ENCODE data around the gene UBASH3A. TPM values are rescaled to one million over a fixed set of nuclear protein-coding genes. Genes with fewer than 3 reads are reported as not detected.
A peak's percentile ranks its signal among the peaks of the same experiment; 100 is the strongest.

Gene UBASH3A
- polyA plus RNA-seq, 3 donors = not detected

- Mint-ChIP-seq H3K36me3 (no peaks in the 10 kb centered on the region), H3K27ac (peak overlapping the region; percentile 9 to 87 (median 82)), H3K4me3 (peak overlapping the region; percentile 59 to 82), H3K4me1 (peaks cover 41% of the 10 kb centered on the region), H3K9me3 (peaks cover 0 to 3% (median 0%) of the 10 kb centered on the region in 7 donors), H3K27me3 (ENCODE audit: low read depth in 3 of 3) (peaks cover 1 to 6% (median 3%) of the 10 kb centered on the region in 3 donors)
- TF ChIP-seq CTCF (IDR thresholded peaks at IDR 0.05) = no peak
- Histone ChIP-seq H3K36me3 (replicated peaks in 1 of 2; ENCODE audit: control insufficient read depth in 1 of 2, insufficient read depth in 2 of 2, low read length in 2 of 2) (no peaks in the 10 kb centered on the region), H3K9ac (ENCODE audit: insufficient read depth, low read length, poor library complexity, severe bottlenecking) (peak overlapping the region; percentile 29), H3K4me1 (ENCODE audit: control insufficient read depth in 1 of 2, insufficient read depth in 2 of 2, low read length in 2 of 2) (peaks cover 23 to 28% of the 10 kb centered on the region in 2 donors), H3K9me3 (replicated peaks in 1 of 2; ENCODE audit: control insufficient read depth in 1 of 2, insufficient read depth in 1 of 2, low read length in 2 of 2) (no peaks in the 10 kb centered on the region), H4K20me1 (ENCODE audit: insufficient read depth, low read length) (no peaks in the 10 kb centered on the region), H3K79me2 (ENCODE audit: insufficient read depth, low read length) (no peaks in the 10 kb centered on the region), H3K27me3 (ENCODE audit: control insufficient read depth in 2 of 2, insufficient read depth in 2 of 2, low read length in 2 of 2) (no peaks in the 10 kb centered on the region), H3K4me2 (replicated peaks; ENCODE audit: extremely low read depth, low read length, poor library complexity, severe bottlenecking) (peak overlapping the region; percentile 52), H3K4me3 (replicated peaks in 1 of 3; ENCODE audit: low read depth in 2 of 3, low read length in 3 of 3) (peak overlapping the region in 2 of 3 experiments; percentile 4 to 62), H3K27ac (ENCODE audit: low read depth in 1 of 2, low read length in 2 of 2) (peak overlapping the region in 1 of 2 donors; percentile 59), H2AFZ (ENCODE audit: insufficient read depth, low read depth, low read length, poor library complexity, severe bottlenecking) (peak overlapping the region; percentile 74)
- intact Hi-C loops (cut with micrococcal nuclease) = loop anchor here in 1 of 2 donors (10.0 kb wide), 1 partner anchor 649 kb away; no protein-coding TSS in a partner anchor
- peak; percentile 67 to 79 (median 74) for DNase-seq
- WGBS (ENCODE audit: insufficient coverage) = 46% methylated on average over 7 of the region's 17 CpGs
Observed at GRCh38 chr21:42463861-42464515, 60.3 kb downstream of the UBASH3A start.

GRCh38 chr21:42465008-42465802, 61.5 kb downstream of the UBASH3A start:
- no peak for TF ChIP-seq CTCF (IDR thresholded peaks at IDR 0.05)
- H3K9me3 Mint-ChIP-seq = peaks cover 0 to 3% (median 0%) of the 10 kb centered on the region in 7 donors
- Histone ChIP-seq H4K20me1 (ENCODE audit: insufficient read depth, low read length) (no peaks in the 10 kb centered on the region), H2AFZ (ENCODE audit: insufficient read depth, low read depth, low read length, poor library complexity, severe bottlenecking) (peak overlapping the region; percentile 42), H3K36me3 (replicated peaks in 1 of 2; ENCODE audit: control insufficient read depth in 1 of 2, insufficient read depth in 2 of 2, low read length in 2 of 2) (no peaks in the 10 kb centered on the region), H3K4me1 (ENCODE audit: control insufficient read depth in 1 of 2, insufficient read depth in 2 of 2, low read length in 2 of 2) (peaks cover 23 to 28% of the 10 kb centered on the region in 2 donors), H3K27ac (ENCODE audit: low read depth in 1 of 2, low read length in 2 of 2) (peak overlapping the region; percentile 13 to 66), H3K27me3 (ENCODE audit: control insufficient read depth in 2 of 2, insufficient read depth in 2 of 2, low read length in 2 of 2) (no peaks in the 10 kb centered on the region), H3K9ac (ENCODE audit: insufficient read depth, low read length, poor library complexity, severe bottlenecking) (no peak overlapping the region), H3K9me3 (replicated peaks in 1 of 2; ENCODE audit: control insufficient read depth in 1 of 2, insufficient read depth in 1 of 2, low read length in 2 of 2) (no peaks in the 10 kb centered on the region), H3K79me2 (ENCODE audit: insufficient read depth, low read length) (no peaks in the 10 kb centered on the region), H3K4me2 (replicated peaks; ENCODE audit: extremely low read depth, low read length, poor library complexity, severe bottlenecking) (peak overlapping the region; percentile 26), H3K4me3 (replicated peaks in 1 of 3; ENCODE audit: low read depth in 2 of 3, low read length in 3 of 3) (no peak overlapping the region)
- peaks cover 1 to 11% (median 3%) of the 10 kb centered on the region in 3 donors for H3K27me3 Mint-ChIP-seq (ENCODE audit: low read depth in 3 of 3)
- peaks cover 41% of the 10 kb centered on the region for H3K4me1 Mint-ChIP-seq
- peak; percentile 38 to 85 (median 54) for DNase-seq
- no peaks in the 10 kb centered on the region for H3K36me3 Mint-ChIP-seq
- peak overlapping the region; percentile 22 to 83 (median 82) for H3K27ac Mint-ChIP-seq
- intact Hi-C loops (cut with micrococcal nuclease) = loop anchor here in 1 of 2 donors (10.0 kb wide), 1 partner anchor 650 kb away; no protein-coding TSS in a partner anchor
- 6% methylated on average over 5 of the region's 8 CpGs for WGBS (ENCODE audit: insufficient coverage)
- H3K4me3 Mint-ChIP-seq = peak overlapping the region in 1 of 2 donors; percentile 77
